K562 (cell line): Measurements from ENCODE around the gene FILIP1L. TPM values are rescaled to one million over a fixed set of nuclear protein-coding genes. Genes with fewer than 3 reads are reported as not detected.

ENCODE experiments used
- ATAC-seq: fragments of 200-7000 bp; cut with Tn5 transposase; 3 replicates; pipeline ENCODE4 v1.9.1; 2020; ENCODE audit warnings: moderate library complexity
- BruUV-seq: library from RNA; stranded (reverse); fragments of 400-500 nt; replicated peaks from 2 replicates; lab custom pipeline; 2021; lab: Mats Ljungman, UMichigan
- CTCF ChIA-PET: fragments of 300-600 bp; formaldehyde crosslinking; extraction: SDS; loops from one replicate; lab custom pipeline; 2021; ENCODE audit warnings: low intra/inter-chr PET ratio; lab: Yijun Ruan, JAX
- POLR2A ChIA-PET: fragments of 300-600, 350-650 bp; sonication (Branson Sonifier 250); formaldehyde crosslinking; extraction: SDS; loops from one replicate; lab custom pipeline; 2021; ENCODE audit warnings: antibody characterized with exemption, inconsistent platforms; lab: Yijun Ruan, JAX
- DNase-seq, 4 experiments: peaks; one replicate each; pipeline versions ENCODE4 v3.0.0 to v3.0.0-alpha.2; 2011 to 2018; ENCODE audit warnings: low spot score in 3 of 4, mixed read lengths in 3 of 4; ENCODE audit errors: extremely low read depth in 1 of 4
- FAIRE-seq: peaks from 2 replicates; lab custom pipeline; 2011; peaks lifted over from hg19 to GRCh38; lab: Jason Lieb, UNC
- H2AFZ ChIP-seq: 2 replicates; pipeline ENCODE4 v1.6.0; 2011; ENCODE audit warnings: low read depth, low read length, control low read depth, inconsistent platforms
- H3K27ac ChIP-seq: fragments of 200-600 bp; 3 replicates; pipeline ENCODE4 v1.8.0; 2011; ENCODE audit warnings: low read depth, mild to moderate bottlenecking, control low read depth, inconsistent platforms, low read length, moderate library complexity, mixed read lengths; ENCODE audit errors: extremely low read depth
- H3K27me3 ChIP-seq, 2 experiments: fragments of 300-600 bp in 1 of 2; 2 replicates in 1 of 2; 3 replicates in 1 of 2; pipeline versions ENCODE4 v1.6.0 to v1.8.0; 2011; ENCODE audit warnings: inconsistent platforms in 2 of 2, low read length in 2 of 2, mild to moderate bottlenecking in 1 of 2, mixed read lengths in 1 of 2, moderate library complexity in 1 of 2; ENCODE audit not compliant: control insufficient read depth in 2 of 2, insufficient read depth in 2 of 2
- H3K36me3 ChIP-seq: fragments of 300-600 bp; 3 replicates; pipeline ENCODE4 v1.8.0; 2011; ENCODE audit warnings: mild to moderate bottlenecking, low read length, inconsistent platforms; ENCODE audit not compliant: control insufficient read depth, insufficient read depth
- H3K4me1 ChIP-seq, 2 experiments: fragments of 200-600 bp in 1 of 2; replicated peaks in 1 of 2; 2 replicates in 1 of 2; 3 replicates in 1 of 2; pipeline versions ENCODE4 v1.5.1 to v1.8.0; 2011; ENCODE audit warnings: inconsistent platforms in 2 of 2, low read length in 2 of 2, mild to moderate bottlenecking in 1 of 2, mixed read lengths in 1 of 2, moderate library complexity in 1 of 2; ENCODE audit not compliant: control insufficient read depth in 2 of 2, insufficient read depth in 2 of 2
- H3K4me2 ChIP-seq: 2 replicates; pipeline ENCODE4 v1.6.1; 2011; ENCODE audit warnings: low read length, control low read depth, inconsistent platforms, mixed read lengths; ENCODE audit not compliant: insufficient read depth
- H3K4me3 ChIP-seq: fragments of 200-600 bp; sonication (generic), shearing (Covaris generic); 2 replicates; pipeline ENCODE4 v1.5.1; 2016; ENCODE audit warnings: control low read depth, inconsistent platforms
- H3K79me2 ChIP-seq: fragments of 200-600 bp; 3 replicates; pipeline ENCODE4 v1.8.0; 2011; ENCODE audit warnings: low read length, inconsistent platforms; ENCODE audit not compliant: control insufficient read depth, insufficient read depth
- H3K9ac ChIP-seq, 2 experiments: 2 replicates each; pipeline versions ENCODE4 v1.6.0 to v1.6.1; 2011; ENCODE audit warnings: low read depth in 2 of 2, low read length in 2 of 2, control low read depth in 1 of 2, inconsistent platforms in 1 of 2, mild to moderate bottlenecking in 1 of 2, mixed read lengths in 1 of 2; ENCODE audit not compliant: insufficient read depth in 1 of 2
- H3K9me1 ChIP-seq: one replicate; pipeline ENCODE4 v1.6.0; 2011; ENCODE audit warnings: inconsistent platforms, mild to moderate bottlenecking, low read length, moderate library complexity; ENCODE audit not compliant: control insufficient read depth, insufficient read depth
- H3K9me3 ChIP-seq: replicated peaks from 2 replicates; pipeline ENCODE4 v1.5.1; 2011; ENCODE audit warnings: low read depth, low read length, inconsistent platforms; ENCODE audit not compliant: control insufficient read depth, insufficient read depth
- H4K20me1 ChIP-seq: replicated peaks from 2 replicates; pipeline ENCODE4 v1.6.1; 2011; ENCODE audit warnings: low read length, inconsistent platforms, mixed read lengths; ENCODE audit not compliant: control insufficient read depth, insufficient read depth
- BCLAF1 ChIP-seq, 2 experiments: fragments of 450-650 bp in 1 of 2; IDR thresholded peaks; 2 replicates each; pipeline ENCODE4 v1.6.1; 2011 to 2017; ENCODE audit warnings: low read depth in 2 of 2, antibody characterized with exemption in 1 of 2, borderline replicate concordance in 1 of 2, low read length in 1 of 2, mild to moderate bottlenecking in 1 of 2, mixed read lengths in 1 of 2; ENCODE audit not compliant: control insufficient read depth in 1 of 2
- BRD4 ChIP-seq: fragments of 200-600 bp; sonication (generic); IDR thresholded peaks from 2 replicates; pipeline ENCODE4 v1.6.1; 2017; ENCODE audit warnings: inconsistent platforms
- FOXA1 ChIP-seq: fragments of 450-650 bp; IDR thresholded peaks from 2 replicates; pipeline ENCODE4 v1.6.1; 2016; ENCODE audit warnings: mild to moderate bottlenecking, borderline replicate concordance
- HMGN3 ChIP-seq: IDR thresholded peaks from 2 replicates; pipeline ENCODE4 v1.6.1; 2011; ENCODE audit warnings: borderline replicate concordance, low read depth, mild to moderate bottlenecking, mixed read lengths, low read length; ENCODE audit not compliant: insufficient read length; ENCODE audit errors: extremely low read depth
- RBFOX2 ChIP-seq: fragments of 200-400 bp; formaldehyde crosslinking; IDR thresholded peaks from 2 replicates; pipeline ENCODE4 v1.6.1; 2017; ENCODE audit warnings: low read depth, mild to moderate bottlenecking, low read length, moderate library complexity
- WGBS: fragments of 100-300 bp; shearing (Covaris generic); methylation state at CpG from one replicate; pipeline ENCODE4 v1.1.6; 2016; ENCODE audit warnings: low coverage, mixed read lengths; ENCODE audit not compliant: insufficient coverage; ENCODE audit errors: missing lambda C conversion rate; 5-methylcytosine and 5-hydroxymethylcytosine counted together
- in situ Hi-C: fragments of 300-500 bp; cut with MboI; formaldehyde crosslinking; loops from 4 replicates; pipeline ENCODE4 v1.15.0; 2018; ENCODE audit warnings: inconsistent platforms, mixed read lengths
- intact Hi-C: fragments of 100-400 bp; cut with micrococcal nuclease; formaldehyde crosslinking; loops from 2 replicates; pipeline ENCODE4 v1.14.2; 2022
- polyA plus RNA-seq, 8 experiments: library from polyadenylated mRNA; depleted of rRNA in 4 of 8; stranded (reverse) in 5 of 8; unstranded in 3 of 8; fragments of >200 nt; fragmentation: Nextera tagmentation in 2 of 8; fragmentation: Illumina TruSeq in 1 of 8; extraction: Ambion mirVana in 2 of 8; extraction: Trizol in 1 of 8; gene quantifications; 2 replicates each; pipeline versions ENCODE4 v1.2.1 to v1.2.3, GENCODE V29; 2011 to 2014; ENCODE audit warnings: inconsistent platforms in 1 of 8, missing spikeins in 1 of 8
- total RNA-seq, 7 experiments: library from RNA; depleted of rRNA in 6 of 7; stranded (reverse); fragments of >200 nt in 6 of 7; fragmentation: Illumina TruSeq in 2 of 7; extraction: Trizol in 2 of 7; gene quantifications; 2 replicates each; pipeline versions ENCODE4 v1.2.1 to v1.2.3, GENCODE V29; 2011 to 2021; ENCODE audit warnings: low replicate concordance in 1 of 7

Gene FILIP1L
- total and polyA plus RNA-seq, 9 of the 15 experiments (the other 6 are each of a cell fraction or from before 2014, with no cell fraction given): 0.50 to 2.1 (median 1.1) TPM

GRCh38 chr3:99943931-99944761, 170.2 kb downstream of the FILIP1L start (continued):
- TF ChIP-seq BCLAF1 (IDR thresholded peaks at IDR 0.05; ENCODE audit: borderline replicate concordance in 1 of 2, control insufficient read depth in 1 of 2, low read depth in 2 of 2, low read length in 1 of 2) (no peak), HMGN3 (no peak), BRD4 (no peak), RBFOX2 (no peak)

- H3K4me3 ChIP-seq: no peak overlapping the region
- no peaks in the 10 kb centered on the region for H3K27me3 ChIP-seq
- H4K20me1 ChIP-seq: no peaks in the 10 kb centered on the region
- TF ChIP-seq FOXA1: no peak
- H3K36me3 ChIP-seq: no peaks in the 10 kb centered on the region
- no peaks in the 10 kb centered on the region for H3K4me1 ChIP-seq
- no peaks in the 10 kb centered on the region for H3K79me2 ChIP-seq
- WGBS: 75% methylated on average over 1 of the region's 1 CpG
- no peak overlapping the region for H3K9ac ChIP-seq
- H2AFZ ChIP-seq: no peak overlapping the region
- CTCF ChIA-PET: no interaction called here
- no peak overlapping the region for H3K27ac ChIP-seq
- no peaks in the 10 kb centered on the region for H3K9me1 ChIP-seq
- ATAC-seq (no peak), DNase-seq (no peak), FAIRE-seq (no peak)
- no TSS peak for BruUV-seq
- intact Hi-C loops: no loop called here
- POLR2A ChIA-PET: interaction anchor here (0.7 to 1.9 kb wide), 2 partner anchors 10 to 184 kb away, joined by 4 to 7 read pairs; no protein-coding TSS in a partner anchor
- in situ Hi-C loops: no loop called here
- no peak overlapping the region for H3K4me2 ChIP-seq
- no peaks in the 10 kb centered on the region for H3K9me3 ChIP-seq
Measured at GRCh38 chr3:99941211-99941610, 173.1 kb downstream of the FILIP1L start.
